ENCODE data around the gene LIPN. TPM values are rescaled to one million over a fixed set of nuclear protein-coding genes. Genes with fewer than 3 reads are reported as not detected.

LIPN gene
- total RNA-seq, 4 donors from 2014 or later, result not detected

DNA sequence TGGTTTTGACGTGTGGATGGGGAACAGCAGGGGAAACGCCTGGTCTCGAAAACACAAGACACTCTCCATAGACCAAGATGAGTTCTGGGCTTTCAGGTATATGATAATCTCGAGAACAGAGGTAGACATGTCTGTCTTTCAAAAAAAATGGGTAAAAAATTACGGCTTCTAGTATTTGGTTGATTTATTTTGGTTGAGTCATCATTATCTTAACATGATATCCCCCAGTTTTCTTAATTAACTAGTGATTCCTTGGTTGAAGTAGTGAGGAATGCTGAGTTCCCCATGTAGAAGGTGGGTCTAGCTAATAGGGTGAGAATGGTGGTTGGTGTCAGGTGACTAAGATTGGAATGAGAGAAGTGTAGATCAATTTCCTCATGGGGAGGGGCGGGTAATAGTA is 53.4 kb downstream of the LIPN start:
- Histone ChIP-seq H3K9me3 (no peaks in the 10 kb centered on the region), H3K36me3 (no peaks in the 10 kb centered on the region), H3K27me3 (no peaks in the 10 kb centered on the region), H3K27ac (no peak overlapping the region), H3K4me3 (no peak overlapping the region), H3K4me1 (no peaks in the 10 kb centered on the region)
- TF ChIP-seq, protein P1, sequence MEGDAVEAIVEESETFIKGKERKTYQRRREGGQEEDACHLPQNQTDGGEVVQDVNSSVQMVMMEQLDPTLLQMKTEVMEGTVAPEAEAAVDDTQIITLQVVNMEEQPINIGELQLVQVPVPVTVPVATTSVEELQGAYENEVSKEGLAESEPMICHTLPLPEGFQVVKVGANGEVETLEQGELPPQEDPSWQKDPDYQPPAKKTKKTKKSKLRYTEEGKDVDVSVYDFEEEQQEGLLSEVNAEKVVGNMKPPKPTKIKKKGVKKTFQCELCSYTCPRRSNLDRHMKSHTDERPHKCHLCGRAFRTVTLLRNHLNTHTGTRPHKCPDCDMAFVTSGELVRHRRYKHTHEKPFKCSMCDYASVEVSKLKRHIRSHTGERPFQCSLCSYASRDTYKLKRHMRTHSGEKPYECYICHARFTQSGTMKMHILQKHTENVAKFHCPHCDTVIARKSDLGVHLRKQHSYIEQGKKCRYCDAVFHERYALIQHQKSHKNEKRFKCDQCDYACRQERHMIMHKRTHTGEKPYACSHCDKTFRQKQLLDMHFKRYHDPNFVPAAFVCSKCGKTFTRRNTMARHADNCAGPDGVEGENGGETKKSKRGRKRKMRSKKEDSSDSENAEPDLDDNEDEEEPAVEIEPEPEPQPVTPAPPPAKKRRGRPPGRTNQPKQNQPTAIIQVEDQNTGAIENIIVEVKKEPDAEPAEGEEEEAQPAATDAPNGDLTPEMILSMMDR (IDR thresholded peaks at IDR 0.05), result no peak
- no peak for TF ChIP-seq POLR2A (IDR thresholded peaks at IDR 0.05)
- no peak for DNase-seq

DNA sequence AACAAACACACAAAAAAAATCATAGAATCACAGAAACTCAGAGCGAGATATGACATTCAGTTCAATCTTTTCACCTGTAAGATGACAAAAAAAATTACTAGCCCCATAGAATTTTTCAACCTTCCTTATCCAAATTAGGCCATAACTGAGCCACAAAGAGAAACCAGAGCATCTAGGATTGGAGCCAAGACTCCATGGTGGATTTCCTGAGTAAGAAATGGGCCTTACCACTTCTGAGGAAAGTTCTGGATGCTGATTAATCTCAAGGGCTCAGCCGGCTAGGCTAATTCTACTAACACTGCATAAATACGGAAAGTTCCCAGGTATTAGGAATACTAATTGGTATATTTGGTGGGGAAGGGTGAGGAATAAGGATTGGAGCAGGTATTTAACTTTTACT is 59.5 kb downstream of the LIPN start:
- Histone ChIP-seq H3K36me3 (no peaks in the 10 kb centered on the region), H3K4me1 (no peaks in the 10 kb centered on the region), H3K27ac (no peak overlapping the region), H3K27me3 (no peaks in the 10 kb centered on the region), H3K9me3 (no peaks in the 10 kb centered on the region), H3K4me3 (no peak overlapping the region)
- no peak for DNase-seq
- no peak for TF ChIP-seq POLR2A (IDR thresholded peaks at IDR 0.05)
- TF ChIP-seq, protein P1 (IDR thresholded peaks at IDR 0.05), result no peak

DNA sequence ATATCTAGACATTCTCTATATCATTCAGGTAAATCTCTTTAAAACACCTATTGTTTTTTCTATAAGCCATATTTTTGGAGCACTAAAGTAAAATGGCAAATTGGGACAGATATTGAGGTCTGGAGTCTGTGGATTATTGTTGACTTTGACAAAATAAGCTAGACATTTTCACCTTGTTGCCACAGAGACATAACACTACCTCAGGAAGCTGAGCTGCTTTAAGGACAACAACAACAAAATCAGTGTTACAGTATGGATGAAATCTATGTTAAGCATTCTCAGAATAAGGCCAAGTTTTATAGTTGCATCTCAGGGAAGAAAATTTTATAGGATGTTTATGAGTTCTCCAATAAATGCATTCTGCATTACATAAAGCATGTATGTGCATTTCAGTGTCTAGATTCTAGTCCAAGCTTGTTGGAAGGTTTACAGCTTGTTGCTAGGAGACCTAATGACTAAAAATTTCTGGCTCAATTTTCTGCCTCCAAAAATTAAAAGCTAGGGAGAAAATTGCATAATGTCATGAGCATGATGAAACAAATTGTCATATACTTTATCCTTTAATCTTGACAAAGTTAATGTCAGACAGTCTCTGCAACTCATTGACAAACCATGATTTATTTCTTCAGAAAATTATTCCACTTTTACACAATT is 61.1 kb downstream of the LIPN start:
- no peak for TF ChIP-seq POLR2A (IDR thresholded peaks at IDR 0.05)
- Histone ChIP-seq H3K9me3 (no peaks in the 10 kb centered on the region), H3K4me1 (no peaks in the 10 kb centered on the region), H3K27ac (no peak overlapping the region), H3K4me3 (no peak overlapping the region), H3K27me3 (no peaks in the 10 kb centered on the region), H3K36me3 (no peaks in the 10 kb centered on the region)
- DNase-seq, result no peak

DNA sequence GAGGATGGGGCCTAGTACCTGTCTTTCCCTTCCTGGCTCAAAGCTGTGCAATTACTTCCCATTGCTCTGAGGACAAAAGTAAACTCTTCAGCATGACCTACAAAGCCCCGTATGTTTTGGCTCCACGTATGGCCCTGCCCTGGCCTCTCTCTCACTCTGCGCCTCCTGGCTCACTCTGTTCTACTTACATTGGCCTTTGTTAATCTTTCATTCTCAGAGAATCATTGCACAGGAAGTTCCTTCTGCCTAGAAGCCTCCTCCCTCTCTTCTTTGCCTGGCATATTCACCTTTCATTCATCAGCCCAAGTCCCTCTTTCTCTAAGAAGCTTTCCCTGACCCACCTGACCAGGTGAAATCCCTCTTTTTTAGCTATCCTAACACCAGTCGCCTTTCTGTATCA is 66.6 kb downstream of the LIPN start:
- Histone ChIP-seq H3K36me3 (no peaks in the 10 kb centered on the region), H3K4me3 (no peak overlapping the region), H3K4me1 (no peaks in the 10 kb centered on the region), H3K27me3 (no peaks in the 10 kb centered on the region), H3K27ac (no peak overlapping the region), H3K9me3 (no peaks in the 10 kb centered on the region)
- TF ChIP-seq POLR2A (IDR thresholded peaks at IDR 0.05), result no peak
- TF ChIP-seq, protein P1 (IDR thresholded peaks at IDR 0.05), result no peak
- DNase-seq, result no peak

DNA sequence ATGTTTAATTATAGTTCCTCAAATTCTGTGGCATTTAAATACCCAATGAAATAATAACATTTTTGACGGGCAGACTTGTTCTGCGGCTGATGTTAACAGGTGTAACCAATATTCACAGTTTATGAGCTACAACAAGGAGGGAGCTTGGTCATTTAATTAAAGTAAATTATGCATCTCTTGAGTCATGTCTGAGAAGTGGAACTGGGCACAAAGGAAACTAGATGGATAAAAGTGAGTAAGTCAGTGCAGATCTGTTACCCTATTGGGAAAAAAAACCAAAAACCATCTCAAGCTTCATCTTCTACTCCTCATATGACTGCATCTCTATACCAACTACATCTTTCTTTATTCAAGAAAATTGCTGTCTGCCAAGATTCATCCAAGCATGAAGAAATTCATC is 67.9 kb downstream of the LIPN start:
- H3K4me1 ChIP-seq, result no peaks in the 10 kb centered on the region
- H3K36me3 ChIP-seq, result no peaks in the 10 kb centered on the region
- H3K27ac ChIP-seq, result no peak overlapping the region
- no peak for TF ChIP-seq POLR2A (IDR thresholded peaks at IDR 0.05)
- TF ChIP-seq, protein P1 (IDR thresholded peaks at IDR 0.05), result no peak
- DNase-seq, result no peak
- H3K4me3 ChIP-seq, result no peak overlapping the region
- no peaks in the 10 kb centered on the region for H3K27me3 ChIP-seq
- H3K9me3 ChIP-seq, result no peaks in the 10 kb centered on the region

DNA sequence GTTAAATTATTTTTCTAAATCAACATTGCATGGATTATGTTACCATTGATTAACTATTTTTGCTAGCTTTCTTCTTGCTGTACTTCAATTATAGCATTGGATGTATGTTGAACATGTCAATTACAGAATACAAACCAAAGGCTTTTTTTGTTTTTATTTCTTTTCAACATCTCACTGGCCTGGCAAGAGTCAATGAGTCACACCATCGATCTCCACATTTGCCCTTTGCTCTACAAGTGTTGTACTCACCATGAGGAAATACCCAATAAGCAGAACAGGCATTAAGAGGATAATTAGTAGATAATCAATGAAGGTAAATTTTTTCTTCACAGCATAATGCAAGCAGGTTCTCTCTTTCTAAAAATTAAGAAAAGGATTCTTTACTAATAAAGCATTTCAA is 68.5 kb downstream of the LIPN start:
- no peaks in the 10 kb centered on the region for H3K9me3 ChIP-seq
- H3K4me1 ChIP-seq, result no peaks in the 10 kb centered on the region
- H3K36me3 ChIP-seq, result no peaks in the 10 kb centered on the region
- no peak overlapping the region for H3K27ac ChIP-seq
- no peaks in the 10 kb centered on the region for H3K27me3 ChIP-seq
- no peak for DNase-seq
- TF ChIP-seq, protein P1 (IDR thresholded peaks at IDR 0.05), result no peak
- TF ChIP-seq POLR2A (IDR thresholded peaks at IDR 0.05), result no peak
- no peak overlapping the region for H3K4me3 ChIP-seq

Other genes with a start within 250 kb of the LIPN start
- gene RNLS, start 176.7 kb upstream of the LIPN start, total RNA-seq, result 10 to 100 TPM in 3 of 4 donors, 1 to 10 TPM in 1; 4.1 to 29.6 (median 22.6) TPM
- gene LIPJ, start 173.3 kb upstream of the LIPN start, total RNA-seq, result not detected
- not detected for gene LIPF, start 95.6 kb upstream of the LIPN start, total RNA-seq
- gene LIPK, start 53.8 kb upstream of the LIPN start, total RNA-seq, result not detected
- gene LIPM, start 42.7 kb downstream of the LIPN start, total RNA-seq, result not detected
- gene ANKRD22, start 91.8 kb downstream of the LIPN start, total RNA-seq, result 1 to 10 TPM in 2 of 4 donors, under 1 TPM in 1, not detected in 1; 0.70 to 1.5 (median 1.1) TPM
- gene STAMBPL1, start 120.2 kb downstream of the LIPN start, total RNA-seq, result 100 to 1,000 TPM in 1 of 4 donors, 10 to 100 TPM in 3; 54.6 to 116 (median 84.6) TPM
- 100 to 1,000 TPM in 3 of 4 donors, 10 to 100 TPM in 1; 83.5 to 342 (median 142) TPM for gene ACTA2, start 192.8 kb downstream of the LIPN start, total RNA-seq
- gene FAS, start 230.8 kb downstream of the LIPN start, total RNA-seq, result 10 to 100 TPM; 25.9 to 81.7 (median 29.2) TPM